ENCODE data around the gene DNAJB1. TPM values are rescaled to one million over a fixed set of nuclear protein-coding genes. Genes with fewer than 3 reads are reported as not detected.
A peak's percentile ranks its signal among the peaks of the same experiment; 100 is the strongest.
"Not testable (repeated sequence)": the region's sequence is repeated elsewhere in the genome, so short reads cannot be mapped to it uniquely, and the experiment has no call there.

Gene DNAJB1
- total and polyA plus RNA-seq, 7 donors = 44.6 to 118 (median 69.3) TPM

GRCh38 chr19:14565298-14565679, 47.1 kb upstream of the DNAJB1 start:
- peaks cover 0 to 34% (median 5%) of the 10 kb centered on the region in 4 donors for H3K36me3 ChIP-seq
- H3K27me3 ChIP-seq = no peaks in the 10 kb centered on the region
- H3K4me3 ChIP-seq = no peak overlapping the region
- WGBS, 2 donors = 91 to 94% methylated on average over 22 of the region's 22 CpGs
- H3K4me1 ChIP-seq = peaks cover 0 to 12% (median 10%) of the 10 kb centered on the region in 4 donors
- DNase-seq = no peak
- no peak overlapping the region for H3K27ac ChIP-seq
- TF ChIP-seq POLR2AphosphoS5 (IDR thresholded peaks at IDR 0.05) (no peak), CTCF (IDR thresholded peaks at IDR 0.05) (no peak)
- H3K9me3 ChIP-seq = no peaks in the 10 kb centered on the region
- intact Hi-C loops (cut with DNase I) = no loop called here

GRCh38 chr19:14564652-14565297, 46.6 kb upstream of the DNAJB1 start:
- H3K4me3 ChIP-seq; H3K27me3 ChIP-seq; DNase-seq; H3K9me3 ChIP-seq; H3K27ac ChIP-seq; intact Hi-C loops (cut with DNase I); H3K4me1 ChIP-seq: not testable (repeated sequence)
- peaks cover 0 to 34% (median 5%) of the 10 kb centered on the region in 4 donors for H3K36me3 ChIP-seq
- 82 to 87% methylated on average over 22 of the region's 22 CpGs for WGBS, 2 donors

- H3K27ac ChIP-seq = no peak overlapping the region
- no peaks in the 10 kb centered on the region for H3K27me3 ChIP-seq
- no peak for DNase-seq
- H3K9me3 ChIP-seq = no peaks in the 10 kb centered on the region
- TF ChIP-seq CTCF (IDR thresholded peaks at IDR 0.05) (no peak), POLR2AphosphoS5 (IDR thresholded peaks at IDR 0.05) (no peak), POLR2A (IDR thresholded peaks at IDR 0.05) (no peak), EP300 (IDR thresholded peaks at IDR 0.05) (no peak)
- H3K4me1 ChIP-seq = peaks cover 0 to under 1% (median 0%) of the 10 kb centered on the region in 4 donors
- H3K36me3 ChIP-seq = peaks cover 0 to 34% (median 5%) of the 10 kb centered on the region in 4 donors
- 70 to 78% methylated on average over 33 of the region's 33 CpGs for WGBS, 2 donors
- intact Hi-C loops (cut with DNase I) = no loop called here
- H3K4me3 ChIP-seq = no peak overlapping the region
Observed at GRCh38 chr19:14563989-14564651, 45.9 kb upstream of the DNAJB1 start.

GRCh38 chr19:14563590-14563926, 45.4 kb upstream of the DNAJB1 start:
- H3K27me3 ChIP-seq = no peaks in the 10 kb centered on the region
- H3K9me3 ChIP-seq = no peaks in the 10 kb centered on the region
- TF ChIP-seq EP300 (IDR thresholded peaks at IDR 0.05) = no peak
- TF ChIP-seq POLR2AphosphoS5 (IDR thresholded peaks at IDR 0.05) = no peak
- TF ChIP-seq CTCF (IDR thresholded peaks at IDR 0.05) = no peak
- no peak for TF ChIP-seq POLR2A (IDR thresholded peaks at IDR 0.05)
- no peaks in the 10 kb centered on the region for H3K4me1 ChIP-seq
- WGBS, 2 donors = 95 to 96% methylated on average over 16 of the region's 16 CpGs
- H3K4me3 ChIP-seq = no peak overlapping the region
- H3K27ac ChIP-seq = no peak overlapping the region
- H3K36me3 ChIP-seq = peaks cover 0 to 34% (median 5%) of the 10 kb centered on the region in 4 donors
- no peak for DNase-seq
- intact Hi-C loops (cut with DNase I) = no loop called here

GRCh38 chr19:14562660-14563589, 44.7 kb upstream of the DNAJB1 start:
- H3K4me1 ChIP-seq = no peaks in the 10 kb centered on the region
- peak overlapping the region; percentile 27 to 56 (median 34) for H3K27ac ChIP-seq

More at GRCh38 chr19:14562660-14563589, 44.7 kb upstream of the DNAJB1 start:
- WGBS, 2 donors = 90 to 92% methylated on average over 23 of the region's 23 CpGs
- H3K36me3 ChIP-seq = peaks cover 0 to 34% (median 5%) of the 10 kb centered on the region in 4 donors
- H3K27me3 ChIP-seq = no peaks in the 10 kb centered on the region
- H3K9me3 ChIP-seq = no peaks in the 10 kb centered on the region
- no peak for DNase-seq
- intact Hi-C loops (cut with DNase I) = no loop called here
- no peak overlapping the region for H3K4me3 ChIP-seq
- TF ChIP-seq CTCF (IDR thresholded peaks at IDR 0.05) (no peak), EP300 (IDR thresholded peaks at IDR 0.05) (no peak), POLR2A (IDR thresholded peaks at IDR 0.05) (no peak), POLR2AphosphoS5 (IDR thresholded peaks at IDR 0.05) (no peak)
